BLaER1 treated with 17β-estradiol and CSF1 and Interleukin-3, amounts not matched to agents 10 nM and 100 nM (cell line): ENCODE results near the gene CAP1.
"Not testable (repeated sequence)": the region's sequence is repeated elsewhere in the genome, so short reads cannot be mapped to it uniquely, and the experiment has no call there.

Experiments
- H3K27ac ChIP-seq, 11 experiments: shearing (Covaris generic); formaldehyde crosslinking; 2 replicates each; pipeline ENCODE4 v1.8.1; 2022
- H3K27me3 ChIP-seq, 11 experiments: shearing (Covaris generic); formaldehyde crosslinking; 2 replicates each; pipeline ENCODE4 v1.8.1; 2022
- H3K36me3 ChIP-seq, 11 experiments: shearing (Covaris generic); formaldehyde crosslinking; 2 replicates each; pipeline ENCODE4 v1.8.1; 2022
- H3K4me1 ChIP-seq, 10 experiments: shearing (Covaris generic); formaldehyde crosslinking; 2 replicates each; pipeline ENCODE4 v1.8.1; 2022
- H3K4me2 ChIP-seq, 11 experiments: shearing (Covaris generic); formaldehyde crosslinking; 2 replicates each; pipeline ENCODE4 v1.8.1; 2022
- H3K4me3 ChIP-seq, 10 experiments: shearing (Covaris generic); formaldehyde crosslinking; 2 replicates each; pipeline ENCODE4 v1.8.1; 2022
- H3K9ac ChIP-seq, 11 experiments: shearing (Covaris generic); formaldehyde crosslinking; 2 replicates each; pipeline ENCODE4 v1.8.1; 2022
- H3K9me3 ChIP-seq, 11 experiments: shearing (Covaris generic); formaldehyde crosslinking; replicated peaks in 1 of 11; 2 replicates each; pipeline ENCODE4 v1.8.1; 2022
- H4K20me1 ChIP-seq, 11 experiments: shearing (Covaris generic); formaldehyde crosslinking; 2 replicates each; pipeline ENCODE4 v1.8.1; 2022
- Cebpa-rat ChIP-seq, 11 experiments: shearing (Covaris generic); IDR thresholded peaks; 2 replicates each; pipeline ENCODE4 v1.8.1; 2022

Gene CAP1

DNA sequence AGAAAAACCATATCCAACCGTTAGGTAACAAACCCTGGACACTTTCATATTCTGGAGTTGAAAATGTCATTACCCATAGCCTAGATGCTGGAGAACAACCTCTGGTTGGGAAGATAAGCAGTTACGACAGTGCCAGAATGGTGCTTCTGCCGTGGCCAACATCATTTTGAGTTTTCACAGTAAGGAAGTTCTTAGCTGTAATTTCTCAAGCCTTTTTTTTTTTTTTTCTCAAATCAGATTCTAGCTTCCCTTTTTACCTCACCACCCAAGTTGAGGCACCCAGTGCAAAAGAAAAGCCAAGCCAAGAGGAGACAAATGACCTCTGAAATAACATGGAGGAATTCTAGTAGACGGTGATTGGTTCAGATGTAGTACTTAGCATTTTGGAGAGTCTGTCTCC is 34.7 kb downstream of the CAP1 start:
- H3K9me3 ChIP-seq = no peaks in the 10 kb centered on the region
- H3K27me3 ChIP-seq = no peaks in the 10 kb centered on the region
- H4K20me1 ChIP-seq = peaks cover 0 to 28% (median 0%) of the 10 kb centered on the region in 11 experiments; a peak in 5 of 22 replicates
- H3K36me3 ChIP-seq = peaks cover 73 to 100% (median 94%) of the 10 kb centered on the region in 11 experiments
- peak overlapping the region in 5 of 11 experiments; percentile 0 to 77 (median 67); a peak in 7 of 22 replicates for H3K27ac ChIP-seq
- H3K9ac ChIP-seq = peak overlapping the region in 1 of 11 experiments; percentile 67; a peak in 1 of 22 replicates
- H3K4me1 ChIP-seq = peaks cover 13 to 100% (median 54%) of the 10 kb centered on the region in 10 experiments
- no peak overlapping the region for H3K4me3 ChIP-seq
- H3K4me2 ChIP-seq = peak overlapping the region in 5 of 11 experiments; percentile 13 to 93 (median 84); a peak in 10 of 22 replicates
- TF ChIP-seq Cebpa-rat (IDR thresholded peaks at IDR 0.05) = no peak

DNA sequence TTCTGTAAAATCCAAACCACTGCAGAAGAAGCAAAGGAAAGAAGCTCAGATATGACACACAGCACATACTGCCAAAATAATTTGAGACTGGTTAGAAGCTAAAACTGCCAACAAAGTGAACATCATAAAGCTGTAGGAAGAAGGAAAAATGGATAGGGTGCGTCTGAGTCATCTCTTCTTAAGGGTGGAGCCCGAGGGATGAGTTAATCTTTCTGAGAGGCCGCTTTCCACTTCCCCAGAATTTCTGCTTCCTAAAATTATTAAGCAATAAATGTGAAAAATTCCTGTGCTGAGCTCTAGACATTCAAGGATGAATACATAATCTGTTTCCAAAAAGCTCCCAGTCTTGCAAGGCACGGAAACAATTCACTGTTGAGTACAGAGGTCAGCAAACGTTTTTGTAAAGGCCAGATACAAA is 36.4 kb downstream of the CAP1 start:
- peak in 1 of 11 experiments; percentile 57; a peak in 1 of 22 replicates for TF ChIP-seq Cebpa-rat (IDR thresholded peaks at IDR 0.05)
- peak overlapping the region in 5 of 11 experiments; percentile 17 to 67 (median 54); a peak in 9 of 22 replicates for H3K9ac ChIP-seq
- H3K36me3 ChIP-seq = peaks cover 57 to 100% (median 88%) of the 10 kb centered on the region in 11 experiments
- H3K27me3 ChIP-seq = no peaks in the 10 kb centered on the region
- H3K9me3 ChIP-seq = no peaks in the 10 kb centered on the region
- H3K4me3 ChIP-seq = peak overlapping the region in 3 of 10 experiments; percentile 32 to 37 (median 34); a peak in 5 of 20 replicates
- peak overlapping the region in 7 of 11 experiments; percentile 2 to 77 (median 54); a peak in 12 of 22 replicates for H3K27ac ChIP-seq
- H3K4me2 ChIP-seq = peak overlapping the region in 6 of 11 experiments; percentile 37 to 93 (median 82); a peak in 11 of 22 replicates
- peaks cover 0 to 15% (median 0%) of the 10 kb centered on the region in 11 experiments; a peak in 5 of 22 replicates for H4K20me1 ChIP-seq
- H3K4me1 ChIP-seq = peaks cover 13 to 100% (median 64%) of the 10 kb centered on the region in 10 experiments

DNA sequence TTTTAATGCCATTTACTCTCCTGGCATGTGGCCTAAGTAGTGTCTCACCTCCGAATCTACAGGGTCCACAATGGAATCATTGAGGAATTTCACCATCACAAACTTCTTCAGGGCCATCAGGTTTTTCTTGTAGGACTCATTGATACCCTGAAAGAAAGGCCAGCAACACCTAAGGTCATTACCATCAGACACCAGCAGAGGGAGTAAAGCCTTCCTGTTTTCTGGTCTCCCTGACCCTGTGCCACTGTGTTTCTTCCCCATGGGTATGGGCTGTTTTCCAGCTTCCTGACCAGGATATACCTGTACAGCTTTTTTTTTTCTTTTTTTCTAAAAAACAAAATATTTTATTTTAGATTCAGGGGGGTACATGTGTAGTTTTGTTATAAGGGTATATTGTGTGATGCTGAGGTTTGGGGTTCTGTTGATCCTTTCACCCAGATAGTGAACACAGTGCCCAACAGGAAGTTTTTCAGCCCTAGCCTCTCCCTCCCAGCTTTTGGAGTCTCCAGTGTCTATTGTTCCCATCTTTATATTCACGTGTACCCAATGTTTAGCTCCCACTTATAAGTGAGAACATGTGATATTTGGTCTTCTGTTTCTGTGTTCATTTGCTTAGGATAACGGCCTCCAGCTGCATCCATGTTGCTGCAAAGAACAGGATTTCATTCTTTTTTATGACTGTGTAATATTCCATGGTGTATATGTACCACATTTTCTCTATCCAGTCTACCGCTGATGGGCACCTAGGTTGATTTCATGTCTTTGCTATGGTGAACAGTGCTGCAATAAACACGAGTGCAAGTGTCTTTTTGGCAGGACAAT is 38.2 kb downstream of the CAP1 start:
- Histone ChIP-seq H3K4me2 (peak overlapping the region in 4 of 11 experiments; percentile 79 to 93 (median 87); a peak in 7 of 22 replicates), H3K9me3 (no peaks in the 10 kb centered on the region), H3K4me3 (no peak overlapping the region), H3K9ac (no peak overlapping the region; a peak in 1 of 22 replicates), H3K36me3 (peaks cover 50 to 100% (median 87%) of the 10 kb centered on the region in 11 experiments), H3K27ac (peak overlapping the region in 4 of 11 experiments; percentile 62 to 73 (median 69); a peak in 5 of 22 replicates), H3K27me3 (no peaks in the 10 kb centered on the region), H4K20me1 (peaks cover 0 to 5% (median 0%) of the 10 kb centered on the region in 11 experiments; a peak in 4 of 22 replicates), H3K4me1 (peaks cover 3 to 100% (median 49%) of the 10 kb centered on the region in 10 experiments; a peak in 18 of 20 replicates)
- TF ChIP-seq Cebpa-rat (IDR thresholded peaks at IDR 0.05) = no peak

DNA sequence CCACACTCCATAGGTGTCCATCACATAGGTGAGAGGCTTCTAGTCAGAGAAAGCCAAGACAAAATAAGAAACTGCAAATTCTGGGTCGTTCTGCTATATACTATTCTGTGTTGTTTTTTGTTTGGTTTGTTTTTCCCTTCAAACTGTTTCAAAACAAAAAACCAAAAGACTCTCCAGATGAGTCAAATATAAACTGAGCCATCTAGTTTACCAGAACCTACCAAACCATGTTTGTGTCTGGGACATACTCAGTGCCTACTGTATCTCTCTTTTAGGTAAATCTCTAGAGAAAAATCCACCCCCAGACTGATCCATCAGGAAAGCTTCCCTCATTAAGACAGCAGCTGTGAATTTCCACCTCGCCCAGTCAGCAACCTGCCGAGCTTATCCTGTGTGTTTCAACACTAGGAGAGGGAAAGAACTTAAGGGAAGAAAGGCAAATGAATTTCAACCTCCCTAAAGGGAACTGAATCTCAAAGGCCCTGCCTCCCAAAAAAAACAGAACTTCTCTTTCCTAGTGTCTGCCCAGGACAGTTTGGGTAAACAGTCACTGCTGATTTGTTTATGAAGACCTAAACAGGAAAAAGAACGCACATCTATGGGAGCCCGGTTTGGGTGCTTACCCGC is 39.4 kb downstream of the CAP1 start:
- peak overlapping the region in 5 of 11 experiments; percentile 48 to 90 (median 80); a peak in 11 of 22 replicates for H3K4me2 ChIP-seq
- H4K20me1 ChIP-seq = no peaks in the 10 kb centered on the region; a peak in 3 of 22 replicates
- peaks cover 0 to 2% (median 0%) of the 10 kb centered on the region in 11 experiments; a peak in 3 of 22 replicates for H3K9me3 ChIP-seq
- H3K4me3 ChIP-seq = no peak overlapping the region
- H3K27ac ChIP-seq = peak overlapping the region in 8 of 11 experiments; percentile 13 to 71 (median 48); a peak in 12 of 22 replicates
- H3K4me1 ChIP-seq = peaks cover 0 to 100% (median 42%) of the 10 kb centered on the region in 10 experiments; a peak in 13 of 20 replicates
- no peaks in the 10 kb centered on the region for H3K27me3 ChIP-seq
- H3K36me3 ChIP-seq = peaks cover 50 to 100% (median 87%) of the 10 kb centered on the region in 11 experiments
- peak overlapping the region in 5 of 11 experiments; percentile 16 to 53 (median 39); a peak in 7 of 22 replicates for H3K9ac ChIP-seq
- TF ChIP-seq Cebpa-rat (IDR thresholded peaks at IDR 0.05) = no peak

DNA sequence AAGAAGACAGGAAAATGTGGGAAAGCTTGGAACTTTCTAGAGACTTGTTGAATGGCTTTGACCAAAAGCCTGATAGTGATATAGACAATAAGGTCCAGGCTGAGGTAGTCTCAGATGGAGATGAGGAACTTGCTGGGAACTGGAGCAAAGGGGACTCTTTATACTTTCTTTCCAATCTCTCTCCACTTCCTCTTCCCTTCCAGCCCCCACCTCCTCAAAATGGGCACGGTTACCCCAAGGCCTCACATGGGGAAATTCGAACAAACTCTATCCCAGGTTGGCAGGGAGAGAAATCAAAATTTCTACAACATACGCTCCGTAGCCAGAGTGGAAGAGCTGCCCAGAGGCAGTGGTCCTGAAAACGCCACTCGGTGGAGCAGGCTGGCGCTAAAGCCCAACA is 41.3 kb downstream of the CAP1 start:
- Histone ChIP-seq H3K9ac (no peak overlapping the region), H3K36me3 (peaks cover 60 to 100% (median 87%) of the 10 kb centered on the region in 11 experiments), H3K27me3 (no peaks in the 10 kb centered on the region), H4K20me1 (no peaks in the 10 kb centered on the region), H3K4me1 (peaks cover 0 to 80% (median 23%) of the 10 kb centered on the region in 10 experiments; a peak in 13 of 20 replicates), H3K4me3 (no peak overlapping the region), H3K27ac (peak overlapping the region in 3 of 11 experiments; percentile 5 to 71 (median 64); a peak in 3 of 22 replicates), H3K4me2 (peak overlapping the region in 5 of 11 experiments; percentile 45 to 90 (median 80); a peak in 10 of 22 replicates), H3K9me3 (peaks cover 0 to 7% (median 0%) of the 10 kb centered on the region in 11 experiments; a peak in 3 of 22 replicates)
- TF ChIP-seq Cebpa-rat (IDR thresholded peaks at IDR 0.05) = no peak

DNA sequence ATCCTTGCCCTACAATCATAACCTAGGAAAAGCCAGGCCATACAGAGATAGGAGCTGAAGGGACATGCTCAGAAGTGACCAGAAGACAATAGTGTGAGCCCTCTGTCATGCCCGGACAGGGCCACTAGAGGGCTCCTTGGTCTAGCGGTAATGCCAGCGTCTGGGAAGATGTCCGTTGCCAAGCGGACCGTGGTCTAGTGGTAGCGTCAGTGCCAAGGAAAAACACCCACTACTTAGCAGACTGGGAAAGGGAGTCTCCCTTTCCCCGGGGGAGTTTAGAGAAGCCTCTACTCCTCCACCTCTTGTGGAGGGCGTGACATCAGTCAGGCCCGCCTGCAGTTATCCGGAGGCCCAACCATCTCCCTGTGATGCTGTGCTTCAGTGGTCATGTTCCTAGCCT is 44.2 kb downstream of the CAP1 start:
- H3K4me2 ChIP-seq, H3K27ac ChIP-seq, H3K27me3 ChIP-seq, H4K20me1 ChIP-seq, H3K9me3 ChIP-seq, H3K9ac ChIP-seq, H3K4me3 ChIP-seq: not testable (repeated sequence)
- H3K36me3 ChIP-seq = peaks cover 72 to 100% (median 89%) of the 10 kb centered on the region in 11 experiments
- peaks cover 0 to 52% (median 16%) of the 10 kb centered on the region in 10 experiments; a peak in 12 of 20 replicates for H3K4me1 ChIP-seq

DNA sequence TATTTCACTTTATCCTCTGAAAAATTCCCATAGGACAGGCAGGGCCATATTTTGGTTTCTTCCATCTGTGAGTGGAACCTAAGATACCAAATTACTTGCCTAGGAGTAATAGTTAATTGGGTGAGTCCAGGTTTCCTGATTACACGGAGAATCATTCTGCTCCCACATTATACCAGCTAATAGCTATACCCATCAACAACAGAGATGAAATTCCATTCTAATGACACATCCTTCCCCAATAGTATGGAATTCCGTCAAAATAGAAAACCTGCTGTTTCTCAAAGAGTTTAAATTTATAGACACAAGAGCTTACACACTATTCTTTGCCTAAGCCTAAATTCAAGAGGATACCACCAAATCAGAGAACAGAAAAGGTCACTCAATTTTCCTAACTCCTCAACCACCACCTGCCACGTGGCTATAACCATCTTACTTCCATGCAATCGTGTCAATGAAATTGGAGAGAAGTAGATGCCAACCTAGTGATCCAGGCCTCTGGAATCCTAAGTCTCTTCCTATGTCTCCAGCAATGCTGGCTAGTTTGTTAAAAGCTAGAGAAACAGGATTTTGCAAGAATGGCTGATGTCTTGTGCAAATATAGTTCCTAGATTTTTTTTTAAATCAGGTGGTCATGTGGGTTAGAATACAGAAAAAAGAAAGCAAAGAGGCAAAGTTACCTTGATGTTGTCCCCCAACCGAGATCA is 50.3 kb downstream of the CAP1 start:
- H3K4me1 ChIP-seq = peaks cover 16 to 40% (median 20%) of the 10 kb centered on the region in 10 experiments
- no peak for TF ChIP-seq Cebpa-rat (IDR thresholded peaks at IDR 0.05)
- peaks cover 0 to 4% (median 0%) of the 10 kb centered on the region in 11 experiments; a peak in 1 of 22 replicates for H3K9me3 ChIP-seq
- peaks cover 64 to 84% (median 73%) of the 10 kb centered on the region in 11 experiments for H3K36me3 ChIP-seq
- H3K27me3 ChIP-seq = no peaks in the 10 kb centered on the region
- H3K9ac ChIP-seq = no peak overlapping the region
- no peak overlapping the region for H3K4me2 ChIP-seq
- no peak overlapping the region for H3K27ac ChIP-seq
- peaks cover 0 to 9% (median 0%) of the 10 kb centered on the region in 11 experiments; a peak in 2 of 22 replicates for H4K20me1 ChIP-seq
- no peak overlapping the region for H3K4me3 ChIP-seq

DNA sequence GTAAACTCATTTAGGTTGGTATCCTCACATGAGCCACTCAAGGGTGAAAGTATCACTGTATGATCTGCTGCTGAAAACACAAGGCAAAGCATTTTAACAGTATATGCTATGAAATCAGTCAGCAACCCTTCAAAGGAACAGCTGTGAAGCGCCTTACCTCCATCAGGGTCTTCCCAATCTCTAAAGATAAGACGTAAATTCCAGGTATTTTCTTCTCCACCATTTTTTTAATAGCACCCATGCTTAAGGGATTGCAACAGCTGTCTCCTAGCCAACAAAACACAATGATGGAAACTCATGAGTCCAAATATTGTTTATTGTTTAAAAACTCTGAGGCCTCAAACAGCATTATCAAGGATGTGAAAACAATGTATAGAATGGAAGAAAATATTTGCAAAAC is 51.7 kb downstream of the CAP1 start:
- no peaks in the 10 kb centered on the region for H3K27me3 ChIP-seq
- H3K27ac ChIP-seq = no peak overlapping the region
- no peak overlapping the region for H3K9ac ChIP-seq
- H3K9me3 ChIP-seq = peaks cover 0 to 4% (median 0%) of the 10 kb centered on the region in 11 experiments; a peak in 1 of 22 replicates
- H3K36me3 ChIP-seq = peaks cover 50 to 70% (median 59%) of the 10 kb centered on the region in 11 experiments
- peak overlapping the region in 2 of 11 experiments; percentile 23 to 24; a peak in 1 of 22 replicates for H3K4me2 ChIP-seq
- no peak overlapping the region for H3K4me3 ChIP-seq
- peaks cover 0 to 9% (median 0%) of the 10 kb centered on the region in 11 experiments; a peak in 2 of 22 replicates for H4K20me1 ChIP-seq
- TF ChIP-seq Cebpa-rat (IDR thresholded peaks at IDR 0.05) = no peak
- H3K4me1 ChIP-seq = peaks cover 27 to 49% (median 30%) of the 10 kb centered on the region in 10 experiments
